NB4 (cell line): ENCODE data around the gene NFIX.

Experiments
- MAX ChIP-seq: IDR thresholded peaks from 2 replicates; pipeline ENCODE4 v1.6.1; 2011; ENCODE audit warnings: low read depth, low read length
- MYC ChIP-seq: IDR thresholded peaks from 2 replicates; pipeline ENCODE4 v1.6.1; 2011; ENCODE audit warnings: low read depth, low read length
- POLR2A ChIP-seq: IDR thresholded peaks from 2 replicates; pipeline ENCODE4 v1.6.1; 2011; ENCODE audit warnings: mild to moderate bottlenecking; ENCODE audit not compliant: insufficient read length; ENCODE audit errors: extremely low read depth
- TF ChIP-seq, protein P1 (sequence below): IDR thresholded peaks from one replicate; pipeline ENCODE4 v1.5.1; 2012; ENCODE audit warnings: low read depth, low read length

GRCh38 chr19:13090511-13091231, 95.4 kb downstream of the NFIX start:
- TF ChIP-seq, protein P1, sequence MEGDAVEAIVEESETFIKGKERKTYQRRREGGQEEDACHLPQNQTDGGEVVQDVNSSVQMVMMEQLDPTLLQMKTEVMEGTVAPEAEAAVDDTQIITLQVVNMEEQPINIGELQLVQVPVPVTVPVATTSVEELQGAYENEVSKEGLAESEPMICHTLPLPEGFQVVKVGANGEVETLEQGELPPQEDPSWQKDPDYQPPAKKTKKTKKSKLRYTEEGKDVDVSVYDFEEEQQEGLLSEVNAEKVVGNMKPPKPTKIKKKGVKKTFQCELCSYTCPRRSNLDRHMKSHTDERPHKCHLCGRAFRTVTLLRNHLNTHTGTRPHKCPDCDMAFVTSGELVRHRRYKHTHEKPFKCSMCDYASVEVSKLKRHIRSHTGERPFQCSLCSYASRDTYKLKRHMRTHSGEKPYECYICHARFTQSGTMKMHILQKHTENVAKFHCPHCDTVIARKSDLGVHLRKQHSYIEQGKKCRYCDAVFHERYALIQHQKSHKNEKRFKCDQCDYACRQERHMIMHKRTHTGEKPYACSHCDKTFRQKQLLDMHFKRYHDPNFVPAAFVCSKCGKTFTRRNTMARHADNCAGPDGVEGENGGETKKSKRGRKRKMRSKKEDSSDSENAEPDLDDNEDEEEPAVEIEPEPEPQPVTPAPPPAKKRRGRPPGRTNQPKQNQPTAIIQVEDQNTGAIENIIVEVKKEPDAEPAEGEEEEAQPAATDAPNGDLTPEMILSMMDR: no peak
- no peak for TF ChIP-seq POLR2A
- no peak for TF ChIP-seq MAX
- no peak for TF ChIP-seq MYC
